ENCODE results near the gene TMEM248.
"Not testable (repeated sequence)": the region's sequence is repeated elsewhere in the genome, so short reads cannot be mapped to it uniquely, and the experiment has no call there.

The TMEM248 gene

DNA sequence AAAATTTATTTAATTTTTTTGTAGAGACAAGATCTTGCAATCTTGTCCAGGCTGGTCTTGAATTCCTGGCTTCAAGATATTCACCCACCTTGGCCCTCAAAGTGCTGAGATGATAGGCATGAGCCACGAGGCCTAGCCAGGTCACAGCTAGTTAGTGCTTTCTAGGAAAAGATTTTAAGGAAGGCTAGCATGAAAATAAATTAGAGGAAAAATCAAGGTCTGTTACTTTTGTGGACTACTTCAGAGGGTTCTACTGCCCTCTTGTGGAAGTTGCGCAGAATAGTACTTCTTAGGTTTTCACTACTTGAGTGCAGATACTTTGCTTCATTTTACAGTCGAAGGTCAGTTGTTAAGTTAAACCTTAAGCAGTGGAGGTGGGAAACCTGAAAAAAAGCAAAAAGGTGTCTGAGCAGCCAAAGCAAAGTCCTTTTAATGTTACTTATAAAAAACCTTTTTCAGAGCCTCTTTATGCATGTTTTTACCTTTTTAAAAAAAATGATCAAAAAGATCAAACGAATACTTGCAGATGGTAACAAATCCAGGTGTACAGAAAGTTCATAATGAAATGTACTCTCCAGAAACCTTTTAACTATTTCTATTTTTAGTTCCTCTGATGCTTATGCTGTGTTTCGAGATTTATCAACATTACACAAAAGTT is 79.7 kb downstream of the TMEM248 start:
- not testable (repeated sequence) for DNase-seq (ENCODE audit: low read depth)

DNA sequence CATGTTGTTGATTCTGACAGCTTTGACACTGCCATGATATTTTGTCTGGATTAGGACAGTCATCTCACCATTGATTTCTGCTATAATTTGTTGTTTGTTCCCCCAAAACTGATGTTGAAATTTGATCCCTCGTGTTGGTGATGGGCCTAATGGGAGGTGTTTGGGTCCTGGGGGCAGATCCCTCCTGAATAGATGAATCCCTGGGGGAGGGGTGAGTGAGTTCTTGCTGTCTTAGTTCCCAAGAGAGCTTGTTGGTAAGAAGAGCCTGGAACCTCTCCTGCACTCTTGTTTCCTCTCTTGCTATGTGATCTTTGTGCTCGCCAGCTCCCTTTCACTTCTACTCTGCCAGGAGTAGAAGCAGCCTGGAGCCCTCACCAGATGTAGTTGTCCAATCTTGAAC is 83.1 kb downstream of the TMEM248 start:
- DNase-seq (ENCODE audit: low read depth): not testable (repeated sequence)

DNA sequence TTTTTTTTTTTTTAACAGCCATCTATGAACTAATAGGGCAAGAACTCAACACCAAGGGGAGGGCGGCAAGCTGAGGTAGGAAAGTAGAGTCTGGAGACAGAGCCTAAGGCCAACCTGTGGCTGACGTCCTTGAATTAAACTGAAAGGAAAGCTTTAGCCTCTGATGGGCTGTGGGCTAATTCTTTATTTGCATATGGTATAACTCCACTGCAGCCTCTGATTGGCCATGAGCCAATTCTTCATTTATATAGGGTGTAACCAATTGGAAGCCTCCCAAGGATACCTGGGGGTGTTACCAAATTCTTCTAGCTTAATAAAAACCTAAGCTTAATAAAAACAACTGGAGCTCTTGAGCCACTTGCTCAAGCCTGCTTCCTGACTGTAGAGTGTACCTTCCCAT is 85.9 kb downstream of the TMEM248 start:
- no peak for DNase-seq (ENCODE audit: low read depth)
